ENCODE measurements around the gene ARL5C.

The ARL5C gene, protein sequence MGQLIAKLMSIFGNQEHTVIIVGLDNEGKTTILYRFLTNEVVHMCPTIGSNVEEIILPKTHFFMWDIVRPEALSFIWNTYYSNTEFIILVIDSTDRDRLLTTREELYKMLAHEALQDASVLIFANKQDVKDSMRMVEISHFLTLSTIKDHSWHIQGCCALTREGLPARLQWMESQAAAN

DNA sequence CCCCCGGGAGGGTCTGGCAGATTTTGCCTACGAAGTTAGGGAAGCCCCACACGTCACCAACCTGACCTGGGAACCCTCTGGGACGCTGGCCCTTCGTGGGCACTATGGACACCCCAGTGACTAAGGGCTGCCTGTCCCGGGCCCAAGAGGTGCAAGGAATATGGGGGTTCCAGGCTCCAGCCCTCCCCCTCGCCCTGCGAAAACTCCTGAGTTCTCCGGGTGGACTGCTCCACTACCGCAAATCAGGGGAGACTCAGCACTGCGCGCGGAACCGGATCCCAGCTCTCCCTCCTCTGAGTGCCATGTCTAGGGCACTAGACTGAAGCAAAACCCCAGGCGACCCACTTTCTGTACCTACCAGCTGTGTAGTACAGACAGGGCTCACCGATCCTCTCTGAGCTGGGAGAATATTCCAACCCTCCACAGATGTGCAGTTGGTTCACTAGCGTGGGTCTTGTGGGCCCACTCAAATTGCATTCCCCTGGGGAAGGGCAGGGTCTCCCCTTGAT, at the start of gene ARL5C:
Gene ARL5C (minus strand): TSS at position 321 of the 509 bp plus-strand sequence. CDS start 401 bp downstream, outside the sequence.
- DNase-seq, result no peak

DNA sequence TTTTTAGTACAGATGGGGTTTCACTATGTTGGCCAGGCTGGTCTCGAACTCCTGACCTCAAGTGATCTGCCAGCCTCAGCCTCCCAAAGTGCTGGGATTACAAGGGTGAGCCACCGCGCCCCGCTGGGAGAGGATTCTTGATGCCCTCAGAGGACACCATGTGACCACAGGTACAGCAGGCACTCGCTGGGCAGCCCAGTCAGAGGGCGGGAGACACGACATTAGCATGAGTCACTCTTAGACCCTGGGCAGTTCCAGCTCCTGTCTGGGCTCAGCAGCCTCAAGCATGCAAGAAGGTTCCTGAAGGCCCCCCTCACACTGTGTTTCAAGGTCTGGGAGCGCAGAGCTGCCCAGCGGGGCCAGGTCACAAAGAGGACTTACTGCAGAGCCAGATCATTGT, 47.9 kb upstream of the ARL5C start:
- no peak for DNase-seq

DNA sequence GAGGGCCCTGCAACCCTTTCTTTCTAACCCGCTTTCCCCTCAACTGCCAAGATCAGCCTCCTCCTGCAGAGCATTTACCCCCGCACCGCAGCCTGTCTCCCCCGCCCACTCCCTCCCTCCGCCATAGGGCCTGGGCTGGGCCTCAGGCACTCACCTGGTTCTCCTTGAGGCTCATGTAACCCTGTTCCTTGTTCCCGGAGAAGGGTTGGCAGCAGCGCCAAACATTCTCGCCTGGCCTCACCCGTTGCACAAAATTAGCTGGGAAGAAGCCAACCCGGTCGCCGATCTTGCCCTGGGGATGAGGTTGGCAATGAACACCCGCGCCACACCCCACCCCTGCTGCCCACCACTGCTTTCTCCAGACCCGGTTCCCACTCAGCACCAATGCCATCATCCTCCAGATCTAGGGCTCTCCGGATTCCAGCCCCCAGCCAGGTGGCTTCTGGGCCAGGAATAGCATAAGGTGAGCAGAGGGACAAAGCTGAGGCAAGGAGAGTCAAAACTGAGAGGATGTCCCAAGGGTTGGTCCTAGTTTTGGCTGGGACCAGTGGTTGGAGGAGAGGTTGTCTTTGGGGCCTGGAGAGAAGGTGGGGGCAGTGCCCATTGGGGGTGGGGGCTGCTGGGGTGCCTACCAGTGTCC, 47.0 kb upstream of the ARL5C start:
- peak; percentile 39 for DNase-seq

DNA sequence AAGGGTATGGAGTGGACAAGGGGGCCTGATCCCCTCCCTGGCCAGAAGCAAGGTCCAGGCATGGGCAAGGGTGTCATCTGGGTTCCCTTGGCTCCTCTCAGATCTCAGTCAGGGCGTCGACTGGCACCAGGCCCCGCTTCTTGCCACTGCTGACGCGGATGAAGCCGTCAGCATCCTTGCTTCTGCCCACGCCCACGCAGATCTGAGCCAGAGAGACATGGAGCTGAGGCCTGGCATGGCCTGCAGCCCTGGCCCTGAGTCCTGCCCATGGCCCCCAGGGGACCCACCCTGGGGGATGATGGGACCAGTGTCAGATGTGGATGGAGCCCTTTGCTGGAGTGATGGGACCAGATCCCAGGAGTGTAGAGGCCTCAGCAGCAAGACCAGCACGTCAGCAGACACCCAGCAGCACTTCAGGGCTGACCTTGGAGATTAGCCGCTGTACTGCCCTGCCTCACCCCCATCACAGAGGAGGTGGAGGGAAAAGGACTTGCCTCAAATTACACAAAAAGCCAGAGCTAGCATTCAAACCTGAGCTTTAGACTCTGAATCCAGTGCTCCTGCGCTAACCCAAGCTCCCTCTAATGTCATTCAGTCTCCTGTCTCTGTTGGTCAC, 46.3 kb upstream of the ARL5C start:
- DNase-seq, result no peak

DNA sequence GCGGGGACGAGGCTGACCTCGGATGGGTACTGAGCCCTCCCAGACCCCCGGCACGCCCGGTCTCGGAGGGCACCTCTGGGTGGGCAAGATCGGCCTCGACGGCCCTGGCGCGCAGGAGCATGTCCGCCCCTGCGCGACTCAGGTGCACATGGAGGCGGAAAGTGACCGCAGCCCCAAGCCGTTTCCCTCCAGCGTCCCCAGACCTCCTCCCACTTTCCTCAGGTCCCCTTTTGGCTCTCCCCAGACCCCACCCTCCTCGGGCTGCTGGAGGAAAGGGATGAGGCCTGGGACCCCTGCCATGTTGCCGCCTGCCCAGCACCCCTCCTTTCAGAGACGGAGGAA, 44.1 kb upstream of the ARL5C start:
- DNase-seq, result no peak

DNA sequence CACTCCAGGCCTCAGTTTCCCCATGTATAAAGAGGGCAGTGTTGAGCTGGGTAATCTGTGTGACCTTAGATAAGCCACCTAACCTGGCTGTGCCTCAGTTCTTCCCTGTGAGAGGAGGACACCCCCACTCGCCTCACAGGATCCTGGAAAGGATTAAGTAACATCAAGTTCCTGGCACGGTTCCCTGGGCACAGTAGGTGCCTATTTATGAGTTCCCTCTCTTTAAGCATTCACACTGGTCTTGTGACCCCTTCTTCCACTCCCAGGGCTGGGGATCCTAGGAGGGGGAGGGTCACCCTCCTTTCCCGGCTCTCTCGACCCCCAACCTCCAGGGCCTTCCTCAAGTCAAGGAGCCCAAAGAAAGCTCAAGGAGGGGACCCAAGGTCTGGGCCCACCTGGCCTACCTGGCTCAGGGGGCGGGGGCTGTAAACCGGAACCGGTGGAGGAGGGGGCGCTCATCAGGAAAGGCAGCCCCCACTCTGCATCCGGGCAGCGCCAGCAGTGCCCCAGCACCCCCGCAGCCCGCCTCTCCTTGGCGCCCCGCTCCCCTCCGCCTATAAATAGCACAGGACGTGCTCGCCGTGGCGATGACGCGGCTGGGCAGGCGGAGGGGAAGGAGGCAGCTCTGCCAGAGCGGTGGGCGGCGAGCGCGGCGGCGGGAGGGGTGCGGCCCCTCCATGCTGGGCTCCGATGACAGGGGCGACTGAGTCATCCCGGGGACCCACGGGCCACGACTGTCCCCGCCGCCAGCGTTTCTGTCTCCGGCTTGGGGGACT, 43.5 kb upstream of the ARL5C start:
- DNase-seq, result no peak

DNA sequence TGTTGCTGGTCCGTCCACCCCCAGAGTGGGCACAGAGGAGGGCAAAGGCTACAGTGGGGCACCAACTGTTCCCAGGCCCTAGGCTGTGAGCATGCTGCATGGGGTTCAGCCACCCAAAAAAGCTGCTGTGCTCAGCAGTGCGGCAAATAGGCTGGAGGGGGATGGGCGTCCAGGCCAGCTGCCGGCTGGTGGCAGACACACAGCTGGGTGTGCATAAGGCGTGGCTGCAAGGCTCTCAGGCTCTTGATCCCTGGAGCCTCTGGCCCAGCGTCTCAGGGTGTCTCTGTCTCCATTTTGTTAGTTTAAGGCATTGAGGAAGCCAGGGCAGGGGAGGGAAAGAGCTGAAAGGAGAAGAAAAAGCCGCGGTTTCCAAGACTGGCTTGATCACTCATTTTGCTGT, 42.9 kb upstream of the ARL5C start:
- DNase-seq, result no peak

DNA sequence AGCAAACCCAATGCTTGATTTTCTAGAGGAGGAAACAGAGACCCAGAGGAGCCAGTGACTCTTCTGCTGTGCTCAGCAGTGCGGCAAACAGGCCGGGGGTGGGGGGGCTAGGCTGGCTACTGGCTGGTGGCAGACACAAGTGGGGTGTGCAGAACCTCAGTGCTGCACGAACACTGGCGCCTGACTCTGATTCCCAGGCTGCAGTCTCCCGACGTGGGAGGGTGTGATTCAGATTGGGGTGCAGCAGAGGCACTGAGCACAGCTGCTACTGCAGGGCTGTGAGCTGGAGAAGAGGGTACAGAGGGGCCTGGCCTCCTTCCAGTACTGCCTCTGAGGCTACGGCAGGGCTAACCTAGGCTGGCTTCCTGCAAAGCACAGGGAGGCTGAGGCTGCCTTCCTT, 42.2 kb upstream of the ARL5C start:
- no peak for DNase-seq

DNA sequence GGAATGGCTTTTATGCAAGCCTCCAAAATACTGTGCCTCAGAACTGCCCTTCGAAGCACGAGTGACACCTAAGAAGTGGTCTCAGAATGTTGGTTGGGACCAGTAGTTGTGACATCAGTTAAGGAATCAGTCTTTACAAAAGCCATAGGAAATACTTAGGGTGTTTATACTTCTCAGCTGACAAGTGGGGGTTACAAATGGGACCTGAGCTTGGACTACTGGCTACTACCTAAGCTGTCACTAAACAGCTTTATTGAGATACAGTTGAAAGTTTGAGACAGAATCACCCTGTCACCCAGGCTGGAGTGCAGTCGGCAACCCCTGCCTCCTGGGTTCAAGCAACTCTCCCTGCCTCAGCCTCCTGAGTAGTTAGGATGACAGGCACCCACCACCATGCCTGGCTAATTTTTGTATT, 39.2 kb upstream of the ARL5C start:
- DNase-seq, result no peak

DNA sequence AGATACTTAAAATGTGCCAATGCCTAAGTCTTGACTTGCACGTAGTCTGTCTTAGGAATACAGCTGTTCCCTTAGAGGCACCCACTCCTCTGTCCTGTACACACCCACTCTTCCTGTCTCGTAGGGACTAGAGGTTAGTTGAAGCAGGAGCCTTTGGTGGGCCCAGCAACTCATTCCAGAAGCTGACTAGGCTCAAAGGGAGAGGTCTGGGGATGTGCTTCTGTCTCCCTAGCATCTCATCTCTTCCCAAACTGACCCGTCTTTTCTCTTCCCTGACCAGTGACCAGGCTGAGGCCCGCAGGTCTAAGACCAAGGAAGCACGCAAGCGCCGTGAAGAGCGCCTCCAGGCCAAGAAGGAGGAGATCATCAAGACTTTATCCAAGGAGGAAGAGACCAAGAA, 38.3 kb upstream of the ARL5C start:
- DNase-seq, result no peak

DNA sequence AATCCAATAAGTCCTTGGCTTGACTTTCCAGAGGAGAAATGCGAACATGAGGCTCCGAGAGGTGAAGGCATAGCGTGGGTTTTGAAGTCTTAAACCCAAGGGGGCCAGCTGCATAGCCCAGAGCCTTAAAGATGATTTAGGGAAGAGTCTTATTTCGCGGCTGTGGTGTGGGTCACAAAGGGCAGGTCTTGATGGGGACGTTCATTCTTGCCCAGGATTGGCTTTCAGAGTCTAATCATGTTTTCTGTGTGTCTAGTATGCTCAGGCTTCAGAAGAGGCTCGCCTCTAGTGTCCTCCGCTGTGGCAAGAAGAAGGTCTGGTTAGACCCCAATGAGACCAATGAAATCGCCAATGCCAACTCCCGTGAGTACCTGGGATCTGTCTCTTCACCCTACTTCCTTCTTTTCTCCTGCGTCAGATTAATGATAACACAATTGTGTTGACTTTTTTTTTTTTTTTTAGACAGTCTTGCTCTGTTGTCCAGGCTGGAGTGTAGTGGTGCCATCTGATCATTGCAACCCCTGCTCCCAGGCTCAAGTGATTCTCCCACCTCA, 35.1 kb upstream of the ARL5C start:
- no peak for DNase-seq

DNA sequence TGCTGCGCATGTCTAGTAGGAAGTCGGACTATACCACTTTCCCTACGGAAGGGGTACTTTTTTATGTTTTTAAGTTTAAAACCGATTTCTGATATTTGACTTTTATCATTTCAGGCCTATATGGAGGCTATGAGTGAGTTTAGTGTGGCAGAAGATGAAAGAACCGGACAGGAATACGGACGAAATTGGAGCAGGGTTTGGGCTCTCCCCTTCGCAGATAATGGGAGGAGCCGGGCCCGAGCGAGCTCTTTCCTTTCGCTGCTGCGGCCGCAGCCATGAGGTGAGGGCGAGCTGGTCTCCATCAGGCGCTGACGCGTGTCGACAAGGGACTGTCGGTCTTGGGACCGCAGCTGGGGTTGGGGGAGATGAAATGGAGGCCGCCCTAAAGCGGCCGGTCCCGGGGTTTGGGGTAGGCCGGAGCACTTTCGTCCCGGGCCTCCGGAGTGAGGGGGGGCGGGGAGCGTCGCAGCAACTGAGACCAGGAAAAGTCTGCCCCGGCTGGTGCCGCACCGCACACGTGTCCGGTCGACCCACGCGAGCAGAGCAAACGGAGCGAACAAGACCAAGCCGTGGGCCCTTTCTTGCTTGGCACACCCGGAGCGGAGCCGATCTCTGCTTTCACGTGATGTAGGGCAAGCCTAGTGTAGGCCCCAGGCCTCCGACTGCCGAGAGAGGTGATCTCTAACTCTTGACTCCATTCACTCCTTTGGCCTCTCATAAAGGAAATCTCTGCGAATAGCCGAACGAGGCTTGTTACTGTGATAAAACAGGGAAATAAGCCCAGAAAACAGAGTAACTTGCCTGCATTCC, 34.3 kb upstream of the ARL5C start, which contains the start of gene RPL19:
Gene RPL19 (plus strand): TSS at position 214 of the 810 bp plus-strand sequence. CDS start 62 bp downstream, at position 276.
- DNase-seq, result no peak

DNA sequence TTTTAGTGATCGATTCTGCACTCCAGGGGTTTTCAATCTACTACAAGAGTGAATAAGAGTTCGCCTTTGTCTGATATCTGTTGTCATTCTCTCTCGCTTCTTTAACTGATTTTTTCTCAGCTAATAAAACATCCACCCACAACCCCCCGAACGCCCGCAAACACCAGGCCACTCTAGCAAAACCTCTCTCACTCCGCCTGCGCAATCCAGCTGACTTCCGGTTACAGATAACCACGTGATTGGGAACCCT, 33.8 kb upstream of the ARL5C start:
- peak; percentile 78 for DNase-seq

DNA sequence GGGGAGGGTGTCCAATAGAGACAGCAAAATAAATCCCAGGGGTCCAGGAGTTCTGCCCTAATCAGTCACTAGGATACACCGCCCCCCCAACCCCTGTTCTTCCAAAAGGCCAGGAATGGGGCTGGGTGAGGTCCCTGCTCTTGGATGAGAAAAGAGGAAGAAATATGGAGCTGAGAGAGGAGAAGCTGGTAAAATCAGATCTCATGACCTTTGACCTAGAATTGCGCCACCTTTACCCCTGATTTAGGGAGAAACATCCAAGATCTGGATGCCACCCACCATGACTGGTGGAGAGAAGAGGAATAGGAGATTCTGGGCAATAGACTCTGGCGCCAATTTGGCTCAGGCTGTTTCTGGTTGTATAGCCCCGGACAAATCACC, 32.2 kb upstream of the ARL5C start:
- DNase-seq, result no peak

DNA sequence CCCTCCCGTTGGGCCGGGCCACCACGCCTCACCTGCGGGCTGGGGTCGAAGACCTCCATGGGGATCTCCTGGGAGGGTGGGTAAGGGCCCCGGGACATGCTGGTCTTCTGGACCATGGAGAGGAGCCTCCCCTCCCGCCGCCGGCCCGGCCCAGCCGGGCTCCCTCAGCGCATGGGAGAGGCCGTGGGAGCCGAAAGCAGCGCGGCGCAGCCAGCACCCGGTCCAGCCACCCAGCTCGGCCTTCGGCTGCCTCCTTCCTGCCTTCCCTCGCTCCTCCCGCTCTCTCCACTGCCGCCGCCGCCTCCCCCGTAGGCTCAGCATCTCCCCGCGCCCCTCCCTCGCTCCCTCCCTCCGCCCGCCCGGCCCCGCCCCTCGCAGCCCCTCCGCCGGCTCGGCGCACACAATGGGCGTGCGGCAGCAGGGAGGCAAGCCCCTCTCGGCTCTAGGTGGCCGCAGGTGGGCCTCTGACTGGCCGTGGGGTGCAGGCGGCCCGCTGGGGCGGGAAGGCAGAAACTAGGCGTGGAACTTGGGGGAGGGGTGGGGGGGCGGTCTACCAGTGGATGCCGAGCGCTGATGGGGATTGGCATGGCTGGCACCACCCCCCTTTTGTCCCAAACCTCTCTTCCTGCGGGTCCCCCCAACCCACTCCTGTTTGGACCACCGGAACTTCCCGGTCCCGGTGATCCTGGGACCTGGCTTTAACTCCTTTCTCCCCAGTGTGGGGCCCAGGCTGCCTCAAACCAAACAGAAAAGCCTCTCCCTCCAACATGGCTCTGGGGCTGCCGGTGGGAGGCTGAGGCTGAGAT, 31.6 kb upstream of the ARL5C start, which contains the start of gene CACNB1:
Gene CACNB1 (minus strand): TSS at position 290 of the 806 bp plus-strand sequence. CDS start 174 bp downstream, at position 116.
- peak; percentile 58 for DNase-seq

DNA sequence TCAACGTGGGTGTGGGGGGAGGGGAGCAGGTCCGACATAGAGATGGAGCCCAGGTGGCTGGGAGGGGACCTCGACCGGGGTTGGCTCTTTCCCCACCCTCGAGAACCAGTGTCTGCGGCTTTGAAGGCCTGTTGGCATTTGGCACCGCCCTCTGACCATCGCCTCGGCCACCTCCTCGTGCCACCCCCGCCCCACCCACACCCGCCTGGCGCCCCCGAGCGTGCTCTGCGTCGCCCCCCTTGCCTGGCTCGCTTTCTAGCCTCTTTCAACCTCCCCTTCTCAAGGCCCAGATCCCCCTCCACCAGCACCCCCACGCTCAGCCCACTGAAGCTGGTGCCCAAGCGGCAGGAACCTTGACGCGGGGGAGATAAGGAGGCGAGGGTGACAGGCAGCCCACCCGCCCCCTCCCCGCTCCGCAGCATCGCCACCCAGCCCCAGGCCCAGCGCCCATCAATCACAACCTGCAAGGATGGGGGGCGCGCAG, 30.9 kb upstream of the ARL5C start:
- DNase-seq, result no peak

DNA sequence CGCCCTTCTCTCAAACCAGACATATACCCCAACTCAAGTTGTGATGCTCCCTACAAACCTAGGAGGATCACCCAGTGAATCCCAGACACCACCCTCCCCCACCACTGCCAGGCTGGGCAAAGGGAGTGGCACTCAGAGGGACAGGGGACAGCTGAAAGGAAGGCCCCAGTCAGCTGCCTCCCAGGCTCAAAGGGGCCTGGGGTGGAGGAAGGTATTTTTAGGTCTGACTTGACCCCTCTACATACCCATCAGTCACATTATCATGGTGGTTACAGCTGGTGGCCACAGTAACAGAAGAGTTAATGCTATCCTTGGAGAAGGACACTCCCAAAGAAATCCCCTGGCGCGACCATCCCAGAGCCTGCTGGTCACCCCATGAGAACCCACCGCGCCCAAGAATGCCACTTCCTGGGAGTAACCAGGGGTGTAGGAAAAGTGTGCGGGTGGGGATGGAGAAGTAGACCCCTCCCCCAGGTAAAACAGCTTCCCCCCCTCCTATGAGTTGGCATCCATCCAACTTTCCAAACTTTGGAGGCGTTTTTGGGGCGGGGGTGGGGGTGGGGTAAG, 30.4 kb upstream of the ARL5C start:
- DNase-seq, result no peak

DNA sequence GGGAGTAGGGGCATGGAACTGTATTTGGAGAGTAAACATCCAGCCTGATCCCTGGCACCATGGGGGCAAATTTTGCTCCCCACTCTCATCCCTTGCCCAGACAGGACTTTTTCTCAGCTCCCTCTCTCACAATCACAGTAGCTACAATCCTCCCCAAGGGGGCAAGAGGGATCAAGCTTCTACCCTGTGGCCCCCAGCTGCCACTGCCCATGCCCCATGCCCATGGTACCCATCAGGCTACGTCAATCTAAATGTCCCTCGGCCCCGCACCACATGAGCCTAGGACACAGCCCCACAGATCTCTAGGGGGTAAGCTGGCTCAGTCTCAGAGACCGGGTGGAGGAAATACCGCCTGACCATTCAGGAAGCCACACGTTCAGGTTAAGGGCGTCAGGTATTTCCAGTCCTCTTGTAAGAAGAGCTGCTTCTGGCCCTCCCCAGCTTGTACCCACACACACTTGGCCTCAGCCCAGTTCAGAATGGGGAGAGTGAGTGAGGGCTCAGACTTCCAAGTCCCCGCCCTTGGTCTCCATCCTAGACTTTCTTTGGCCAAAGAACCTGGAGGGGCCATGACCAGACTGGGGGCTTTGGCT, 29.7 kb upstream of the ARL5C start:
- no peak for DNase-seq

DNA sequence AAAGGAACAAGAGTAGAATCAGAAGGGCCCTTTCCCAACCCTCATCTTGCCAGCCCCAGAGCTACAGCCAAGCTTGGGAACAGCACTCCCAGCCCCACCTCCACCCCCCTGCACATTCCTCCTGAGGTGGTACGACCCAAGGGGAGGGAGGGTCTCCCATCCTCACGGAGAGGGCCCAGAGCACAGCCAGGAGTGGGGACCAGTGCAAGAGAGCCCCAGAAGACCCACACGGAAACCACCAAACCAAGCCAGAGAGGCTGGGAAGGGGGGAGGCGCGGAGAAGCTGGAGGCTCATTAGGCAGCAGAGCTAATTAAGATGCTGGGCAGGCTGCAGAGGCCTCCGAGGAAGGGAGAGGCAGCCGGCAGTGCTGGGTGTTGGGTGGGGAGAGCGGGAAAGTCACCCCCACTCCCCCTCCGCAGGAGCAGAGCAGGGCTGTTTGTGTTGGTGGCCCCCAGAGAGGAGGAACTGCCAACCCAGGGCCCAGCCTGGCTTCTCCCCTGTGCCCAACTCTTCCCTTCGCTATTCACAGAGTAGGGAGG, 29.1 kb upstream of the ARL5C start:
- no peak for DNase-seq

All from NCI-H2107 (cell line).